Measurements from ENCODE around the gene HNRNPUL1.

Gene HNRNPUL1

GRCh38 chr19:41264581-41265394, 616 bp downstream of the HNRNPUL1 start:
- TF ChIP-seq FOXM1 (IDR thresholded peaks at IDR 0.05; ENCODE audit: borderline replicate concordance, low read depth) = no peak
- TF ChIP-seq, protein P1, sequence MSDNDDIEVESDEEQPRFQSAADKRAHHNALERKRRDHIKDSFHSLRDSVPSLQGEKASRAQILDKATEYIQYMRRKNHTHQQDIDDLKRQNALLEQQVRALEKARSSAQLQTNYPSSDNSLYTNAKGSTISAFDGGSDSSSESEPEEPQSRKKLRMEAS (IDR thresholded peaks at IDR 0.05) = no peak
- no peak for TF ChIP-seq USF1 (IDR thresholded peaks at IDR 0.05)
- TF ChIP-seq NFIC (IDR thresholded peaks at IDR 0.05) = no peak

GRCh38 chr19:41265395-41266153, 1.4 kb downstream of the HNRNPUL1 start:
- TF ChIP-seq YY1 (IDR thresholded peaks at IDR 0.05; ENCODE audit: low read depth) = no peak

GRCh38 chr19:41269055-41269454, 4.9 kb downstream of the HNRNPUL1 start:
- TF ChIP-seq RAD21 (IDR thresholded peaks at IDR 0.05; ENCODE audit: low read depth) (no peak), YY1 (IDR thresholded peaks at IDR 0.05; ENCODE audit: low read depth) (no peak), EP300 (IDR thresholded peaks at IDR 0.05; ENCODE audit: borderline replicate concordance) (no peak), CEBPB (IDR thresholded peaks at IDR 0.05) (no peak), ZBTB7A (IDR thresholded peaks at IDR 0.05; ENCODE audit: low read depth) (no peak), USF1 (IDR thresholded peaks at IDR 0.05) (no peak), EGR1 (IDR thresholded peaks at IDR 0.05) (no peak), TEAD4 (IDR thresholded peaks at IDR 0.05) (no peak), TAF1 (IDR thresholded peaks at IDR 0.05; ENCODE audit: low read depth) (no peak), TCF12 (IDR thresholded peaks at IDR 0.05; ENCODE audit: low read depth) (no peak), FOXM1 (IDR thresholded peaks at IDR 0.05; ENCODE audit: borderline replicate concordance, low read depth) (no peak), CREB1 (IDR thresholded peaks at IDR 0.05; ENCODE audit: low read depth) (no peak), NFIC (IDR thresholded peaks at IDR 0.05) (no peak)
- TF ChIP-seq, protein P1 (IDR thresholded peaks at IDR 0.05) = no peak
- TF ChIP-seq, protein P2, sequence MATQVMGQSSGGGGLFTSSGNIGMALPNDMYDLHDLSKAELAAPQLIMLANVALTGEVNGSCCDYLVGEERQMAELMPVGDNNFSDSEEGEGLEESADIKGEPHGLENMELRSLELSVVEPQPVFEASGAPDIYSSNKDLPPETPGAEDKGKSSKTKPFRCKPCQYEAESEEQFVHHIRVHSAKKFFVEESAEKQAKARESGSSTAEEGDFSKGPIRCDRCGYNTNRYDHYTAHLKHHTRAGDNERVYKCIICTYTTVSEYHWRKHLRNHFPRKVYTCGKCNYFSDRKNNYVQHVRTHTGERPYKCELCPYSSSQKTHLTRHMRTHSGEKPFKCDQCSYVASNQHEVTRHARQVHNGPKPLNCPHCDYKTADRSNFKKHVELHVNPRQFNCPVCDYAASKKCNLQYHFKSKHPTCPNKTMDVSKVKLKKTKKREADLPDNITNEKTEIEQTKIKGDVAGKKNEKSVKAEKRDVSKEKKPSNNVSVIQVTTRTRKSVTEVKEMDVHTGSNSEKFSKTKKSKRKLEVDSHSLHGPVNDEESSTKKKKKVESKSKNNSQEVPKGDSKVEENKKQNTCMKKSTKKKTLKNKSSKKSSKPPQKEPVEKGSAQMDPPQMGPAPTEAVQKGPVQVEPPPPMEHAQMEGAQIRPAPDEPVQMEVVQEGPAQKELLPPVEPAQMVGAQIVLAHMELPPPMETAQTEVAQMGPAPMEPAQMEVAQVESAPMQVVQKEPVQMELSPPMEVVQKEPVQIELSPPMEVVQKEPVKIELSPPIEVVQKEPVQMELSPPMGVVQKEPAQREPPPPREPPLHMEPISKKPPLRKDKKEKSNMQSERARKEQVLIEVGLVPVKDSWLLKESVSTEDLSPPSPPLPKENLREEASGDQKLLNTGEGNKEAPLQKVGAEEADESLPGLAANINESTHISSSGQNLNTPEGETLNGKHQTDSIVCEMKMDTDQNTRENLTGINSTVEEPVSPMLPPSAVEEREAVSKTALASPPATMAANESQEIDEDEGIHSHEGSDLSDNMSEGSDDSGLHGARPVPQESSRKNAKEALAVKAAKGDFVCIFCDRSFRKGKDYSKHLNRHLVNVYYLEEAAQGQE (IDR thresholded peaks at IDR 0.05; ENCODE audit: low read depth) = no peak

- no peak for TF ChIP-seq TEAD4 (IDR thresholded peaks at IDR 0.05)
- no peak for TF ChIP-seq RAD21 (IDR thresholded peaks at IDR 0.05; ENCODE audit: low read depth)
- no peak for TF ChIP-seq CREB1 (IDR thresholded peaks at IDR 0.05; ENCODE audit: low read depth)
- no peak for TF ChIP-seq USF1 (IDR thresholded peaks at IDR 0.05)
- TF ChIP-seq, protein P2 (IDR thresholded peaks at IDR 0.05; ENCODE audit: low read depth) = no peak
- TF ChIP-seq NFIC (IDR thresholded peaks at IDR 0.05) = no peak
- TF ChIP-seq TCF12 (IDR thresholded peaks at IDR 0.05; ENCODE audit: low read depth) = no peak
- TF ChIP-seq EGR1 (IDR thresholded peaks at IDR 0.05) = no peak
- TF ChIP-seq FOXM1 (IDR thresholded peaks at IDR 0.05; ENCODE audit: borderline replicate concordance, low read depth) = no peak
- TF ChIP-seq TAF1 (IDR thresholded peaks at IDR 0.05; ENCODE audit: low read depth) = no peak
- TF ChIP-seq ZBTB7A (IDR thresholded peaks at IDR 0.05; ENCODE audit: low read depth) = no peak
- TF ChIP-seq, protein P1 (IDR thresholded peaks at IDR 0.05) = no peak
- TF ChIP-seq CEBPB (IDR thresholded peaks at IDR 0.05) = no peak
- TF ChIP-seq YY1 (IDR thresholded peaks at IDR 0.05; ENCODE audit: low read depth) = no peak
- TF ChIP-seq EP300 (IDR thresholded peaks at IDR 0.05; ENCODE audit: borderline replicate concordance) = no peak
These were observed 5.4 kb downstream of the HNRNPUL1 start for GRCh38 chr19:41269571-41269970.

DNA sequence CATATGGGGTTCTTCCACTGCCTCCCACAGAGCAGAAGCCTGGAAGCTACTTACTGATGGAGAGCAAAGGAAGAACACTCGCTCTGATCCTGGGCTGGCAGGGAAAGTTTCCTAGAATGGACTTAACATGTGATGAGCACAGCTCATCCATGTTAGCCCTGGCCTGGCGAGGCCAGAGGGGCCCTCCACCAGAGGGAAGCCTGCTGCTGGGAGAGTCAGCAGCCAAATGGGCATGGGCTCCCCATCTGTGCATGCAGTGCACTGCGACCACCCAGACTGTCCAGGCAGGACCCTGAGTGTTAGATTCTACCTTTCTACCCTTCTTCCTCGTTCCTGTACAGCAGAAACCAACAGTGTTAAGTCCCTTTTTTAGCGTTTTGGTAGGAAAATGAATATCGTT, 8.9 kb downstream of the HNRNPUL1 start:
- TF ChIP-seq YY1 (IDR thresholded peaks at IDR 0.05; ENCODE audit: low read depth) (no peak), ZBTB7A (IDR thresholded peaks at IDR 0.05; ENCODE audit: low read depth) (no peak), USF1 (IDR thresholded peaks at IDR 0.05) (no peak), TCF12 (IDR thresholded peaks at IDR 0.05; ENCODE audit: low read depth) (no peak), EGR1 (IDR thresholded peaks at IDR 0.05) (no peak), TAF1 (IDR thresholded peaks at IDR 0.05; ENCODE audit: low read depth) (no peak), RAD21 (IDR thresholded peaks at IDR 0.05; ENCODE audit: low read depth) (no peak), CREB1 (IDR thresholded peaks at IDR 0.05; ENCODE audit: low read depth) (no peak)
- TF ChIP-seq, protein P1 (IDR thresholded peaks at IDR 0.05) = no peak
